IgD-negative memory B cell (primary cell): Measurements from ENCODE around the gene KAT7. TPM values are rescaled to one million over a fixed set of nuclear protein-coding genes. Genes with fewer than 3 reads are reported as not detected.

Experiments used
- H3K27ac Mint-ChIP-seq, 3 donors: one replicate each; pipeline ENCODE4 v1.8.0; 2020 to 2022; ENCODE audit warnings: mild to moderate bottlenecking in 3 of 3, mixed read lengths in 3 of 3, moderate library complexity in 1 of 3
- H3K27me3 Mint-ChIP-seq: one replicate; pipeline ENCODE4 v1.8.0; 2021; ENCODE audit warnings: mixed read lengths
- H3K36me3 Mint-ChIP-seq: one replicate; pipeline ENCODE4 v1.8.0; 2020; ENCODE audit warnings: mild to moderate bottlenecking, mixed read lengths
- H3K4me1 Mint-ChIP-seq, 3 donors: one replicate each; pipeline ENCODE4 v1.8.0; 2020 to 2022; ENCODE audit warnings: mixed read lengths in 3 of 3, mild to moderate bottlenecking in 1 of 3
- H3K4me3 Mint-ChIP-seq, 4 donors: one replicate each; pipeline ENCODE4 v1.8.0; 2020 to 2022; ENCODE audit warnings: mild to moderate bottlenecking in 4 of 4, mixed read lengths in 4 of 4, moderate library complexity in 3 of 4
- H3K9me3 Mint-ChIP-seq, 3 donors: one replicate each; pipeline ENCODE4 v1.8.0; 2020 to 2021; ENCODE audit warnings: mixed read lengths in 3 of 3, mild to moderate bottlenecking in 1 of 3
- polyA plus RNA-seq: library from polyadenylated mRNA; unstranded; fragments of 300-500 nt; fragmentation: Illumina TruSeq; gene quantifications from one replicate; pipeline ENCODE4 v1.2.3, GENCODE V29; 2021

KAT7 gene
- polyA plus RNA-seq, 1 donor from 2014 or later, result 48.6 TPM

DNA sequence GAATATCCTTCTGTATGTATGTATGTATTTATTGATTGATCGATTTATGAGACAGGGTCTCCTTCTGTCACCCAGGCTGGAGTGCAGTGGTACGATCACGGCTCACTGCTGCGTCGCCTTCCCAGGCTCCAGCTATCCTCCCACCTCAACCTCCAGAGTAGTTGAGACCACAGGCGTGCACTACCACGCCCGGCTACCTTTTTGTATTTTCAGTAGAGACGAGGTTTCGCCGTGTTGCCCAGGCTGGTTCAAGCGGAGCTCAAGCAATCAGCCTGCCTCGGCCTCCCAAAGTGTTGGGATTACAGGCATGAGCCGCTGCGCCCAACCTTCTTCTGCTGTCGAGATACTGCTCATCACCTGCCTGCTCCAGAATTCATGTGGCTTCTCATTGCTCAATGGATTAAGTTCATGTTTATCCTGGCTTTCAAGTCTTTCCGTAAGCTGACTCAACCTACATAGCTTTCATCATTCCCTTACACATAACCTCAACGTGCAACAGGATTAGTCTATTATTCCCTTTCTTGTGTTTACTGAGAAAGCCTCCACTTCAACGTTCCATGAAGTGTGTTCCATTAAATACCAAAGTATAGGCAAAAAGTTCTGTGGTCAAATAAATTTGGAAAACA lies 45.8 kb downstream of the KAT7 start:
- H3K36me3 Mint-ChIP-seq, result peaks cover 5% of the 10 kb centered on the region
- H3K27me3 Mint-ChIP-seq, result no peaks in the 10 kb centered on the region
- H3K9me3 Mint-ChIP-seq, result no peaks in the 10 kb centered on the region
- peaks cover 0 to 9% (median 4%) of the 10 kb centered on the region in 3 donors for H3K4me1 Mint-ChIP-seq
- H3K4me3 Mint-ChIP-seq, result no peak overlapping the region
- no peak overlapping the region for H3K27ac Mint-ChIP-seq

GRCh38 chr17:49835472-49835871 lies 47.0 kb downstream of the KAT7 start:
- Mint-ChIP-seq H3K9me3 (no peaks in the 10 kb centered on the region), H3K36me3 (peaks cover 5% of the 10 kb centered on the region), H3K4me3 (no peak overlapping the region), H3K27ac (peak overlapping the region in 1 of 3 donors; percentile 95), H3K27me3 (no peaks in the 10 kb centered on the region), H3K4me1 (peaks cover 0 to 9% (median 4%) of the 10 kb centered on the region in 3 donors)

GRCh38 chr17:49836111-49837030 lies 47.9 kb downstream of the KAT7 start:
- Mint-ChIP-seq H3K4me3 (no peak overlapping the region), H3K27me3 (no peaks in the 10 kb centered on the region), H3K9me3 (no peaks in the 10 kb centered on the region), H3K36me3 (peaks cover 5% of the 10 kb centered on the region), H3K27ac (peak overlapping the region in 1 of 3 donors; percentile 95), H3K4me1 (peaks cover 0 to 9% (median 4%) of the 10 kb centered on the region in 3 donors)

- Mint-ChIP-seq H3K4me1 (peaks cover 0 to 5% (median 4%) of the 10 kb centered on the region in 3 donors), H3K27me3 (no peaks in the 10 kb centered on the region), H3K27ac (peak overlapping the region in 1 of 3 donors; percentile 13), H3K9me3 (no peaks in the 10 kb centered on the region), H3K4me3 (no peak overlapping the region), H3K36me3 (peaks cover 2% of the 10 kb centered on the region)
These were observed 51.0 kb downstream of the KAT7 start for GRCh38 chr17:49839455-49839854.

DNA sequence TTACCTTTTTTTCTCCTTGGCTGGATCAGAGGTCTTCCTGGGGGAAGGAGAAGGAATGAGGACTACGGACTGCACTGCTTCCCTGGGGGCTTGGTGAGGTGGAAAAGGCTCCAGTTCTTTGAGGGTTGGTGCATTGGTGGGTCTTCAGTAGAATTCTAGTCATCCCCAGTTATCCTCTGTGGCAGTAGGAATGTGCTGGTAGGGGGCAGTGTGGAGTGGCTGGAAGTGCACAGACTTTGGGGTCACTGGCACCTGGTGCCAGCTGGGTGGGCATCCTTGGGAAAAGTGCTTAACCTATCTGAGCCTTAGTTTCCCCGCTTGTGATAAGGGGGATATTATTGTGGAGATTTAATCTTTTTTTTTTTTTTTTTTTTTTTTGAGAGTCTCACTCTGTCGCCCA lies 53.1 kb downstream of the KAT7 start:
- Mint-ChIP-seq H3K9me3 (no peaks in the 10 kb centered on the region), H3K4me1 (no peaks in the 10 kb centered on the region), H3K27me3 (no peaks in the 10 kb centered on the region), H3K36me3 (peaks cover 2% of the 10 kb centered on the region), H3K27ac (no peak overlapping the region), H3K4me3 (no peak overlapping the region)

GRCh38 chr17:49842371-49842770 lies 53.9 kb downstream of the KAT7 start:
- Mint-ChIP-seq H3K36me3 (peaks cover 2% of the 10 kb centered on the region), H3K27ac (no peak overlapping the region), H3K4me3 (no peak overlapping the region), H3K4me1 (no peaks in the 10 kb centered on the region), H3K27me3 (no peaks in the 10 kb centered on the region), H3K9me3 (no peaks in the 10 kb centered on the region)

- H3K4me3 Mint-ChIP-seq, result no peak overlapping the region
- no peaks in the 10 kb centered on the region for H3K4me1 Mint-ChIP-seq
- H3K27me3 Mint-ChIP-seq, result no peaks in the 10 kb centered on the region
- no peaks in the 10 kb centered on the region for H3K36me3 Mint-ChIP-seq
- H3K27ac Mint-ChIP-seq, result no peak overlapping the region
- no peaks in the 10 kb centered on the region for H3K9me3 Mint-ChIP-seq
These were observed 54.4 kb downstream of the KAT7 start for GRCh38 chr17:49842846-49843245.

GRCh38 chr17:49843774-49844350 lies 55.4 kb downstream of the KAT7 start:
- H3K36me3 Mint-ChIP-seq, result no peaks in the 10 kb centered on the region
- no peaks in the 10 kb centered on the region for H3K27me3 Mint-ChIP-seq
- no peak overlapping the region for H3K4me3 Mint-ChIP-seq
- H3K9me3 Mint-ChIP-seq, result no peaks in the 10 kb centered on the region
- H3K4me1 Mint-ChIP-seq, result peaks cover 0 to 4% (median 2%) of the 10 kb centered on the region in 3 donors
- peak overlapping the region in 1 of 3 donors; percentile 16 for H3K27ac Mint-ChIP-seq

DNA sequence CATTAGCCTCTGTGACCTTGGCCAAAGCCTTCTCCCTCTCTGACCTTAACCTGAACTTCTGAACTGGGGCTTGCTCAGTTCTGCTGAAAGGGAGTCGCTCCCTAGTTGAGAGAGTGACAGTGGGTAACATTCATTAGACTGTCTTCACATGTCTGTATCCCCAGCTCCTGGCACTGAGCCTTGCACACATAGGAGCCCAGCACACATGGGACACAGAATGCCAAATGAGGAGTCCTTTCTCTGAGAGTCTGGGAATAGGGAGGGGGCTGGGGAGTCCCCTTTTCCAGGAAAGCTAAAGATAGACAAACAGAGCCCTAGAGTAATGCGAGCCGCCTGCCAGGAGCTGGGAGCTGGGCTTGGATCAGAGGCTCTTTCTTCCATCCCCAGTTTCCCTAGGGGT lies 56.8 kb downstream of the KAT7 start:
- peak overlapping the region in 1 of 4 donors; percentile 65 for H3K4me3 Mint-ChIP-seq
- H3K4me1 Mint-ChIP-seq, result peaks cover 0 to 8% (median 2%) of the 10 kb centered on the region in 3 donors
- H3K9me3 Mint-ChIP-seq, result no peaks in the 10 kb centered on the region
- no peaks in the 10 kb centered on the region for H3K36me3 Mint-ChIP-seq
- H3K27ac Mint-ChIP-seq, result no peak overlapping the region
- peaks cover under 1% of the 10 kb centered on the region for H3K27me3 Mint-ChIP-seq

- Mint-ChIP-seq H3K27me3 (peaks cover 5% of the 10 kb centered on the region), H3K9me3 (no peaks in the 10 kb centered on the region), H3K4me1 (peaks cover 7 to 12% (median 7%) of the 10 kb centered on the region in 3 donors), H3K27ac (peak overlapping the region in 1 of 3 donors; percentile 34), H3K36me3 (no peaks in the 10 kb centered on the region), H3K4me3 (no peak overlapping the region)
These were observed 58.6 kb downstream of the KAT7 start for GRCh38 chr17:49846938-49847712.

DNA sequence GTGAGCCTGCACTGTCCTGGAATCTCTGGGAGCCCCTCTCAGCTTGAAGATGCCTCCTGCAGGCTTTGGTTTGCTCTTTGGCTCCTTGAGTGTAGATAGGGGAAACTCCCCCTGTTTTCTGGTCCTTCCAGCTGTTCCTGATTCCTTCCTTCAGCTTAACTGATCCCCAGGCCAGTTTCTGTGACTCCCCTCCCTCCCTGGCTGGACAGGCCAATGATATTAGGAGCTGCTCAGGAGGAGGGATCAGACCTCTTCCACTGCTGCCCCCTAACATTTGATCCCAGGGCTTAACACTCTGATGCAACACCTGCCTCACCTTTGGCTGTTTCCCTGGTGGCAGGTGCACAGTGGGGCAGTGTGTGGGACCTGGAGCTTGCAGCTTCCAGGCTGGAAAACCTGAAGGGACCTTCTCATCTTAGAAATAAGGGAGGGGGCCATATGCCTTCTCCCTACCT lies 59.6 kb downstream of the KAT7 start, which contains the start of gene TAC4:
TAC4 (minus strand) TSS at position 51 of the 455 bp plus-strand sequence. CDS start 52 bp downstream, outside the sequence.
- Mint-ChIP-seq H3K4me3 (peak within 1 kb of the TSS in 2 of 4 donors; percentile 10 to 19), H3K9me3 (no peaks in the 10 kb centered on the region), H3K36me3 (no peaks in the 10 kb centered on the region), H3K4me1 (peaks cover 7 to 12% (median 7%) of the 10 kb centered on the region in 3 donors), H3K27ac (peak within 1 kb of the TSS in 1 of 3 donors; percentile 34), H3K27me3 (peaks cover 5% of the 10 kb centered on the region)

- peaks cover 7% of the 10 kb centered on the region for H3K27me3 Mint-ChIP-seq
- H3K27ac Mint-ChIP-seq, result no peak overlapping the region
- H3K36me3 Mint-ChIP-seq, result no peaks in the 10 kb centered on the region
- H3K4me1 Mint-ChIP-seq, result peaks cover 7 to 12% (median 7%) of the 10 kb centered on the region in 3 donors
- H3K4me3 Mint-ChIP-seq, result peak overlapping the region in 1 of 4 donors; percentile 10
- no peaks in the 10 kb centered on the region for H3K9me3 Mint-ChIP-seq
These were observed 60.3 kb downstream of the KAT7 start for GRCh38 chr17:49848739-49849138.

DNA sequence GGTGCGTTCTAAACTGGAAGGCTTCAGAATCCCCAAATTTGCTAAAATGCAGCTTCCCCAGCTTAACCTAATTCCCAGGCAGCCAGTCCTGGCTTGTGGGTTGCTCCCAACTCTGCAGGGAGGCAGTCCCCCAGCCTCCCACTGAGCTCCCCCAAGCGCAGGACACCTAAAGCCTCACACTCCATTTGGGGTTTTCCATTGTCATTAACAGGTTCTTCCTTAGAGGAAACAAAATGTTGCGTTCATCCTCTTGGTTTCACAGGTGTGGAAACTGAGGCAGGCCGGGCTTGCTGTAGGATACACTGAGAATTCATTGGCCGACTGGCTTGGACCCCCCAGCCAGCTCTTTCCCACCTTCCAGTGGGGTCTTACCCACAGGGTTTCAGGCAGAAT lies 61.7 kb downstream of the KAT7 start:
- Mint-ChIP-seq H3K9me3 (no peaks in the 10 kb centered on the region), H3K4me1 (peaks cover 7 to 12% (median 7%) of the 10 kb centered on the region in 3 donors), H3K27me3 (peaks cover 7% of the 10 kb centered on the region), H3K27ac (peak overlapping the region in 1 of 3 donors; percentile 93), H3K36me3 (no peaks in the 10 kb centered on the region), H3K4me3 (peak overlapping the region; percentile 58 to 90 (median 84))

- Mint-ChIP-seq H3K9me3 (no peaks in the 10 kb centered on the region), H3K36me3 (no peaks in the 10 kb centered on the region), H3K4me1 (peaks cover 7 to 12% (median 7%) of the 10 kb centered on the region in 3 donors), H3K4me3 (peak overlapping the region; percentile 86 to 95 (median 90)), H3K27me3 (peaks cover 9% of the 10 kb centered on the region), H3K27ac (peak overlapping the region in 2 of 3 donors; percentile 39 to 93)
These were observed 62.4 kb downstream of the KAT7 start for GRCh38 chr17:49850772-49851386.
